Mesodermal cell (in vitro differentiated cells): ENCODE measurements around the gene ABCF2.

Source experiments
- H3K27ac ChIP-seq: 2 replicates; pipeline ENCODE4 v1.7.0; 2013; ENCODE audit warnings: mild to moderate bottlenecking, low read depth, low read length, moderate library complexity; ENCODE audit not compliant: severe bottlenecking
- H3K36me3 ChIP-seq: 2 replicates; pipeline ENCODE4 v1.7.1; 2013; ENCODE audit warnings: mild to moderate bottlenecking, low read length, moderate library complexity; ENCODE audit not compliant: control insufficient read depth, insufficient read depth
- H3K4me1 ChIP-seq: one replicate; pipeline ENCODE4 v1.7.1; 2013; ENCODE audit warnings: mild to moderate bottlenecking, low read length; ENCODE audit not compliant: insufficient read depth, control insufficient read depth, poor library complexity, severe bottlenecking
- H3K4me3 ChIP-seq: 2 replicates; pipeline ENCODE4 v1.7.0; 2013; ENCODE audit warnings: low read length, control low read depth, mild to moderate bottlenecking; ENCODE audit not compliant: insufficient read depth, poor library complexity, severe bottlenecking; ENCODE audit errors: extremely low read depth
- H3K9me3 ChIP-seq: 2 replicates; pipeline ENCODE4 v1.7.1; 2013; ENCODE audit warnings: mild to moderate bottlenecking, low read length, moderate library complexity; ENCODE audit not compliant: control insufficient read depth
- WGBS, 2 experiments: methylation state at CpG; one replicate each; pipeline ENCODE4 v1.1.5; 2013; ENCODE audit warnings: missing lambda C conversion rate in 2 of 2; ENCODE audit not compliant: insufficient coverage in 2 of 2; 5-methylcytosine and 5-hydroxymethylcytosine counted together

Gene ABCF2

GRCh38 chr7:151246102-151246850 is 19.3 kb upstream of the ABCF2 start:
- no peaks in the 10 kb centered on the region for H3K9me3 ChIP-seq
- peak overlapping the region; percentile 56 for H3K4me3 ChIP-seq
- H3K27ac ChIP-seq = no peak overlapping the region
- WGBS, 2 experiments = 35 to 37% methylated on average over 6 to 8 of the region's 13 CpGs
- H3K36me3 ChIP-seq = peaks cover 10% of the 10 kb centered on the region
- peaks cover 39% of the 10 kb centered on the region for H3K4me1 ChIP-seq

- Histone ChIP-seq H3K9me3 (no peaks in the 10 kb centered on the region), H3K36me3 (peaks cover 17% of the 10 kb centered on the region), H3K4me1 (peaks cover 33% of the 10 kb centered on the region), H3K4me3 (peak overlapping the region; percentile 19), H3K27ac (no peak overlapping the region)
- 5 to 6% methylated on average over 38 to 46 of the region's 60 CpGs for WGBS, 2 experiments
Observed at GRCh38 chr7:151245360-151246101, 18.5 kb upstream of the ABCF2 start.

- Histone ChIP-seq H3K9me3 (no peaks in the 10 kb centered on the region), H3K4me3 (peak overlapping the region; percentile 19), H3K4me1 (peaks cover 26% of the 10 kb centered on the region), H3K36me3 (peaks cover 24% of the 10 kb centered on the region), H3K27ac (no peak overlapping the region)
- WGBS, 2 experiments = 14 to 23% methylated on average over 13 to 14 of the region's 15 CpGs
Observed at GRCh38 chr7:151244841-151245346, 17.9 kb upstream of the ABCF2 start.

DNA sequence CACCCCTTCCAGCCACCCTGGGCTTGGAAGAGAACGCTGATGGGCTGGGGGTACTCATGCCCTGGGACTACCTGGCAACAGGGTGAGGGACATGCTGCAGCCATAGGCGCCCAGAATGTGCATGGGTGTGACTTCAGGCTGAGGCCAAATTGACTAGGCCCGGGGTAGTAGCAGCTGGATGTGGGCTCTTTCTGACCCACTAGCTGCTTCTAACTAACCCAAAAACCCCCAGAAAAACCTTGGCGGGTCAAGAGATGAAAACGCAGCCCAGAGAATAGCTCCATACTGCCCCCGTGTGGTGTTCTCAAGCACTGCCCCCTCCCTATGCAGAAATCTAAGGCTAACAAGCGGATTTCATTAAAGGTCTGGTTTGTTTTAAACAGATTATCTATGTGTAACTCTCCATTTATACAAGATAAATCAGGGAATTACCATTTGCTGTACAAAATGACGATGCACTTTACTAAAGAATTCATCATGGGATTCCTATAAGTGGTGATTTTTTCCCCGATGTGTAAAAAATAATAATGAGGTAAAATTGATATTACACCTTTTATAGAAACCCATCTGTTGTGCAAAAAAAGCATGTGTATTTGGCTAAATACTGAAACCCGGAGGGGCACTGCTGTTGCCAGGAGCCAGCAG is 17.3 kb upstream of the ABCF2 start:
- peaks cover 29% of the 10 kb centered on the region for H3K36me3 ChIP-seq
- no peaks in the 10 kb centered on the region for H3K9me3 ChIP-seq
- H3K27ac ChIP-seq = no peak overlapping the region
- H3K4me3 ChIP-seq = no peak overlapping the region
- H3K4me1 ChIP-seq = peaks cover 21% of the 10 kb centered on the region
- 42% methylated on average over 3 of the region's 10 CpGs for WGBS, 2 experiments

- Histone ChIP-seq H3K27ac (no peak overlapping the region), H3K9me3 (no peaks in the 10 kb centered on the region), H3K36me3 (peaks cover 36% of the 10 kb centered on the region), H3K4me1 (peaks cover 21% of the 10 kb centered on the region), H3K4me3 (no peak overlapping the region)
- 68 to 79% methylated on average over 12 of the region's 17 CpGs for WGBS, 2 experiments
Observed at GRCh38 chr7:151243408-151244195, 16.6 kb upstream of the ABCF2 start.

DNA sequence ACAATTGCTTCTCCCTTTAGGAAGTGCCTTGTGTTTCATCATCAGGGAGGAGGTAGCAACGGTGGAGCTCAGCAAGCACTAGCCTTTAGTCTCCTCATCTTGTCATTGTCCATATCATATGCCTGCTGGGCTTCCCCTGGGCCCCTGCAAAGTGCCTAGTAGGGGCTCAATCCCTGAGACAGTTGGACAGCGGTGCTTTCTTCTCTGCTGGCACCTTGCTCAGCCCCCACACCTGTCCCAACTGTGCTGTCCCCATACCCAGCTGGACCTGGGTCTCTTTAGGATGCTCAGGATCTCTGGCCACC is 16.0 kb upstream of the ABCF2 start:
- Histone ChIP-seq H3K9me3 (no peaks in the 10 kb centered on the region), H3K4me1 (peaks cover 21% of the 10 kb centered on the region), H3K36me3 (peaks cover 42% of the 10 kb centered on the region), H3K4me3 (no peak overlapping the region), H3K27ac (no peak overlapping the region)
- WGBS, 2 experiments = 54 to 86% methylated on average over 1 to 2 of the region's 2 CpGs

- Histone ChIP-seq H3K9me3 (no peaks in the 10 kb centered on the region), H3K4me1 (peaks cover 19% of the 10 kb centered on the region), H3K4me3 (no peak overlapping the region), H3K27ac (no peak overlapping the region), H3K36me3 (peaks cover 48% of the 10 kb centered on the region)
- WGBS, 2 experiments = 88 to 91% methylated on average over 16 to 18 of the region's 20 CpGs
Observed at GRCh38 chr7:151242159-151243044, 15.4 kb upstream of the ABCF2 start.

DNA sequence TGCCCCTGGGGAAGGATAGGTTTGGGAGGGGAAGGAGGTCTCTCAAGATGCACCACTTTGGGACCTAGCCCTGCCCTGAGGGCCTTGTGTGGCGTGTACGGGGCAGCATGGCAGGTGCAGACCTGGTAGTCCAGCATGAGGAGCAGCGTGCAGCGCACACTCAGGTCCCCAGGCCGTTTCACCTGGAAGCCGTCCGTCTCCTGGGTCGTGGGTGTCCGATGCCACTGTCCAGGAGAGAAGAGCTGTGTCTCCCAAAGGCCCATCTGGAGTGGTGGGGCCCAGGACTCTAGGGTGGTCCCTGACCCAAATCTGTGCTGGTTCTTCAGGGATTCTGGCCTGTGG is 14.7 kb upstream of the ABCF2 start:
- Histone ChIP-seq H3K4me1 (peaks cover 13% of the 10 kb centered on the region), H3K9me3 (no peaks in the 10 kb centered on the region), H3K27ac (no peak overlapping the region), H3K4me3 (no peak overlapping the region), H3K36me3 (peaks cover 55% of the 10 kb centered on the region)
- 99 to 100% methylated on average over 9 of the region's 9 CpGs for WGBS, 2 experiments

- H3K4me3 ChIP-seq = no peak overlapping the region
- WGBS, 2 experiments = 94 to 100% methylated on average over 6 to 7 of the region's 7 CpGs
- no peaks in the 10 kb centered on the region for H3K9me3 ChIP-seq
- peaks cover 8% of the 10 kb centered on the region for H3K4me1 ChIP-seq
- peaks cover 61% of the 10 kb centered on the region for H3K36me3 ChIP-seq
- peak overlapping the region; percentile 16 for H3K27ac ChIP-seq
Observed at GRCh38 chr7:151240942-151241754, 14.1 kb upstream of the ABCF2 start.
